Gastrocnemius medialis (tissue), 4 donors: ENCODE measurements around the gene IL17RB. TPM values are rescaled to one million over a fixed set of nuclear protein-coding genes. Genes with fewer than 3 reads are reported as not detected.

Experiments used
- ATAC-seq, 2 donors: fragments of 150-250 bp; one replicate each; pipeline ENCODE4 v1.9.1; 2016
- DNase-seq, 2 donors: peaks; one replicate each; pipeline ENCODE4 v3.0.0-alpha.2; 2019
- H3K27ac ChIP-seq, 4 donors: fragments of 200-600 bp; sonication (generic); 1 replicate in 1 of 4; 2 replicates in 3 of 4; pipeline ENCODE4 v1.5.1; 2016 to 2018; ENCODE audit warnings: mild to moderate bottlenecking in 2 of 4, moderate library complexity in 1 of 4
- H3K27me3 ChIP-seq, 3 donors: fragments of 200-600 bp; sonication (generic) in 2 of 3; 1 replicate in 1 of 3; 2 replicates in 2 of 3; pipeline versions ENCODE4 v1.5.1 to v1.6.0; 2016 to 2019; ENCODE audit warnings: mild to moderate bottlenecking in 1 of 3, moderate library complexity in 1 of 3
- H3K36me3 ChIP-seq, 2 donors: fragments of 200-600 bp; sonication (generic) in 1 of 2; one replicate each; pipeline ENCODE4 v1.5.1; 2017 to 2018
- H3K4me1 ChIP-seq, 2 donors: fragments of 200-600 bp; sonication (generic) in 1 of 2; one replicate each; pipeline ENCODE4 v1.5.1; 2016 to 2017; ENCODE audit warnings: mild to moderate bottlenecking in 2 of 2
- H3K4me3 ChIP-seq, 4 donors: fragments of 200-600 bp; sonication (generic) in 3 of 4; 1 replicate in 1 of 4; 2 replicates in 3 of 4; pipeline ENCODE4 v1.5.1; 2016 to 2019; ENCODE audit warnings: mild to moderate bottlenecking in 2 of 4
- H3K9me3 ChIP-seq, 3 donors: fragments of 200-600 bp; sonication (generic) in 2 of 3; 1 replicate in 1 of 3; 2 replicates in 2 of 3; pipeline ENCODE4 v1.5.1; 2016 to 2019
- POLR2A ChIP-seq, 2 donors: fragments of 450-650 bp; IDR thresholded peaks; one replicate each; pipeline ENCODE4 v1.6.1; 2017; ENCODE audit warnings: antibody characterized with exemption in 2 of 2, mild to moderate bottlenecking in 2 of 2, moderate library complexity in 2 of 2
- in situ Hi-C, 4 donors: fragments of 200-750 bp; cut with MboI; loops; one replicate each; pipeline versions ENCODE4 v1.15.0 to v1.8.0; 2017; ENCODE audit warnings: low sequenced_read_pairs in 4 of 4
- intact Hi-C: fragments of 100-400 bp; cut with DNase I; formaldehyde crosslinking; loops from one replicate; pipeline ENCODE4 v1.15.1; 2023; ENCODE audit warnings: low total_unique reads
- total RNA-seq, 4 donors: library from RNA; depleted of rRNA; stranded (reverse); fragments of >200 nt; gene quantifications; one replicate each; pipeline versions ENCODE4 v1.1.0 to v1.2.3, GENCODE V29; 2016
- TF ChIP-seq, protein P1 (sequence below), 5 experiments: fragments of 450-650 bp in 3 of 5; fragments of 200-600 bp in 2 of 5; sonication (generic) in 2 of 5; IDR thresholded peaks in 4 of 5; conservative IDR thresholded peaks in 1 of 5; 1 replicate in 4 of 5; 2 replicates in 1 of 5; pipeline ENCODE4 v1.5.1; 2016 to 2019; ENCODE audit warnings: antibody characterized with exemption in 5 of 5, mild to moderate bottlenecking in 3 of 5, moderate library complexity in 3 of 5

Gene IL17RB
- total RNA-seq, 4 donors from 2014 or later = 0.41 to 1.4 (median 0.79) TPM

DNA sequence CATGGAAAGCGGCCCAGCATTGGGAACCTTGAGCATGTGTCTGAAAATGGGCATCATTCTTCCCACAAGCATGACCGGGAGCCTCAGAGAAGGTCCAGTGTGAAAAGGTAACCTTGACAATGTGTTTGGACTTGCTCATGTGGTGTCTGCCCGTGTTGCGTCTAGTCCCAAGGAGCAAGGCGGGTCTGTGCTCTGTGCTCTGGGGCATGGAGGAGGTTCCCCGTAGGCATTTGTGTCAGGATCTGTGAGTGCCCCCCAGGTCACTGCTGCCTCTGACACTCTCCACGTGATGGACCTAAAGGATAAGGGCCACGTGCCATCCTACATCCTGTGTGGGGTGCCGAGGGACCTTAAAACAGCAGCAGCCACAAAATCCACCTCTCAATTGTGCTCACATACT lies 45.0 kb upstream of the IL17RB start:
- TF ChIP-seq POLR2A (IDR thresholded peaks at IDR 0.05) = no peak
- TF ChIP-seq, protein P1, sequence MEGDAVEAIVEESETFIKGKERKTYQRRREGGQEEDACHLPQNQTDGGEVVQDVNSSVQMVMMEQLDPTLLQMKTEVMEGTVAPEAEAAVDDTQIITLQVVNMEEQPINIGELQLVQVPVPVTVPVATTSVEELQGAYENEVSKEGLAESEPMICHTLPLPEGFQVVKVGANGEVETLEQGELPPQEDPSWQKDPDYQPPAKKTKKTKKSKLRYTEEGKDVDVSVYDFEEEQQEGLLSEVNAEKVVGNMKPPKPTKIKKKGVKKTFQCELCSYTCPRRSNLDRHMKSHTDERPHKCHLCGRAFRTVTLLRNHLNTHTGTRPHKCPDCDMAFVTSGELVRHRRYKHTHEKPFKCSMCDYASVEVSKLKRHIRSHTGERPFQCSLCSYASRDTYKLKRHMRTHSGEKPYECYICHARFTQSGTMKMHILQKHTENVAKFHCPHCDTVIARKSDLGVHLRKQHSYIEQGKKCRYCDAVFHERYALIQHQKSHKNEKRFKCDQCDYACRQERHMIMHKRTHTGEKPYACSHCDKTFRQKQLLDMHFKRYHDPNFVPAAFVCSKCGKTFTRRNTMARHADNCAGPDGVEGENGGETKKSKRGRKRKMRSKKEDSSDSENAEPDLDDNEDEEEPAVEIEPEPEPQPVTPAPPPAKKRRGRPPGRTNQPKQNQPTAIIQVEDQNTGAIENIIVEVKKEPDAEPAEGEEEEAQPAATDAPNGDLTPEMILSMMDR (IDR thresholded peaks at IDR 0.05 in 4 of 5, conservative IDR thresholded peaks at IDR 0.05 in 1 of 5) = no peak
- no peak overlapping the region for H3K4me3 ChIP-seq

DNA sequence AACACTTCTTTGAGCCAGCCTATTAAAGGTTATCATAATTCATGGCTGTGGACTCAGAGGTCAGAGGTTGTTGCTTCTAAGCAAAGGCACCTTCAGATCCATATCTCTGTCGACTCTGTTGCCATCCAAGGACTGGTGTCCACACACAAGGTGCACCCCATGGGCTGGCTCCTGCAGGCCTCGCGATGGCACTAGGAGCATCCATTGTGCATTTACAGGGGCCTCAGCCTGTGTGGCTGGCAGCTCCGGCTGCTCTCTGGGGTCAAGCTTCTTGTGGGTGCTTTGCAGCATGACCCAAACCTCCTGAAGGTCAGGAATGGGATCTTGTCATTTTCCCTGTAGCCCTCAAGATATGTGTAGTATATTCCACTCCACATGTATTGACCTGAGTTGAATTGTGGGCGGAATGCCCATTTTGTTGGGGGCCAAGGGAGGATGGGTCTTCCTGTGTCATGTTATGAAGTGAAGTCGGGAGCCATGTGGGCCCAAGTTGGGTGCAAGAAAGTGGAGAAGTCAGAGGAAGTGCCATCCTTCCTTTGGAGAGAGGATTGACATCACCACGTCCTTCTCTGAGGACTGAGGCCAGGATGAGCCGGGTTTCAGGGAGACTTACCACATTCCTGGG lies 44.0 kb upstream of the IL17RB start:
- in situ Hi-C loops = no loop called here
- DNase-seq = no peak
- H3K4me1 ChIP-seq = peaks cover 0 to 8% of the 10 kb centered on the region in 2 donors
- no peak overlapping the region for H3K27ac ChIP-seq
- no peaks in the 10 kb centered on the region for H3K27me3 ChIP-seq
- intact Hi-C loops = no loop called here
- TF ChIP-seq, protein P1 (IDR thresholded peaks at IDR 0.05 in 4 of 5, conservative IDR thresholded peaks at IDR 0.05 in 1 of 5) = no peak
- TF ChIP-seq POLR2A (IDR thresholded peaks at IDR 0.05) = no peak
- ATAC-seq = no peak
- H3K4me3 ChIP-seq = no peak overlapping the region
- H3K9me3 ChIP-seq = no peaks in the 10 kb centered on the region
- no peaks in the 10 kb centered on the region for H3K36me3 ChIP-seq

More for the DNA sequence above, 45.0 kb upstream of the IL17RB start:
- intact Hi-C loops (no loop called here), in situ Hi-C loops (no loop called here)
- ATAC-seq = no peak
- peaks cover 0 to 2% of the 10 kb centered on the region in 2 donors for H3K4me1 ChIP-seq
- no peak for DNase-seq
- no peak overlapping the region for H3K27ac ChIP-seq
- H3K36me3 ChIP-seq = no peaks in the 10 kb centered on the region
- H3K27me3 ChIP-seq = no peaks in the 10 kb centered on the region
- H3K9me3 ChIP-seq = no peaks in the 10 kb centered on the region

DNA sequence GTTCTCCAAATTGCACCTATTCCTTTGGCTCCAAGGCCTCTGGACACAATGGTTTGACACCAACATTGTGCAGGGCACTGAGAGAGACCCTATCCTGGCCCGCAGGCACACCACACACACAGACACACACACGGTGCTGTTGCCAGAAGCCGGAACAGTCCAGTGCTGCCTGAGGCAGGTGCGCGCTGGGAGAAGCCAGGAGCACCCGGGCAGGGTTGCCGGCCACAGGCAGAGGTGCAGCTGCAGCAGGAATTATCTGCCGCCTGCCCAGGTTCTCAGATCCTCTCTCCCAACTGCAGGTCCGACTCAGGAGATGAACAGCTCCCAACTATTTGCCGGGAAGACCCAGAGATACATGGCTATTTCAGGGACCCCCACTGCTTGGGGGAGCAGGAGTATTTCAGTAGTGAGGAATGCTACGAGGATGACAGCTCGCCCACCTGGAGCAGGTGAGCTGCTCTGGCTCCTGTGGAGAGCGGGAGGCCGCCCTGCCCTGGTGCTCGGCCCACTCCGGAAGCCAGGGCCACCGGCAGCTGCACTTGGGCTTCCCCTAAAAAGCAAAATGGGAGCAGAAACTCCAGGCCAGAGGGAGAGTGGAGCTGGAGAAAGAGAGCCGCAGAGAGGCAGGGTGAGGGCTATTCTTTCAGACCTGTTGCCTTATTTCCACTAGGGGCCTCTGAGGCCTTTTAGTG lies 43.1 kb upstream of the IL17RB start:
- intact Hi-C loops (no loop called here), in situ Hi-C loops (no loop called here)
- Histone ChIP-seq H3K4me1 (peaks cover 0 to 8% of the 10 kb centered on the region in 2 donors), H3K27ac (no peak overlapping the region), H3K4me3 (no peak overlapping the region), H3K27me3 (no peaks in the 10 kb centered on the region), H3K36me3 (no peaks in the 10 kb centered on the region), H3K9me3 (no peaks in the 10 kb centered on the region)
- TF ChIP-seq, protein P1 (IDR thresholded peaks at IDR 0.05 in 4 of 5, conservative IDR thresholded peaks at IDR 0.05 in 1 of 5) = no peak
- TF ChIP-seq POLR2A (IDR thresholded peaks at IDR 0.05) = no peak
- DNase-seq = no peak
- ATAC-seq = no peak

DNA sequence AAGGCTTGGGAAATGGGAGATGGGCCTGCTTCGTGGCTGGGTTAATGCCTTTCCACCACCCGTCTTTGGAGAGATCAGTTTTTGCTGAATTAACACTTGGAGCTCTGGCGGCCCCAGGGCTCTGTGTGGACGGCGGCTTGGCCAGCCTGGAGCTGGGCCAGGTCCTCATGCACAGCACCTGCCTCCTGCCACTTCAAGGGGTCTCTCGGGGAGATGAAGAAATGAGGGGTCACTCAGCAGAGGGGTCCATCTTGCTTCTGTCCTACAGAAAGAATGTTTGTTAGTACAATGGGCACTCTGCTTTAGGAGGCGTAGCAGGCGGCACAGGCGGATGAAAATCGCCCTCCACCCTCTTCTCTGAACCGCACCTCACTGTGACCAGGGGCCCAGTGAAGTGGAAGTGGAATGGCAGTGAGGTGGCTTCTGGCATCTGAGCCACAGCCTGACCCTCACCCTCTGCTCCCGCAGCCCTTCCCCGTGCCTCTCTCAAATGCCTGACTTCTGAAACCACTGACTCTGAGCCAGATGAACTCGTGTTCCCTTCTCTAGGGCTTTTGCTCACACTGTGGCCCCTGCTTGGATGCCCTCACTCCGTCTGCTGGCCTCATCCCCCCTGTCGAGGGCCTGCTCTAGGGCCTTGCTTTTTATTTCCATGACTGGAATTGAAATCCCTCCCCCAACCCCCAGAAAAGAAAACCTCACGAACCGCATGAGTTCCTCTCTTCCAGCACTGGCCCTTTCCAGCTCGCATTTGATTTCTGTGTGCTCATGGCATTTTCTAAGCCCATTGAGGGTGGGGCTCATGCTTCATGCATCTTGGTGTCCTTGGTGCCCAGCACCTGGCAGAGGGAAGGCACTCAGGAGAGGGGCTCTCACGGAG lies 42.3 kb upstream of the IL17RB start:
- TF ChIP-seq, protein P1 (IDR thresholded peaks at IDR 0.05 in 4 of 5, conservative IDR thresholded peaks at IDR 0.05 in 1 of 5) = no peak
- no peak for TF ChIP-seq POLR2A (IDR thresholded peaks at IDR 0.05)
- ATAC-seq = no peak
- in situ Hi-C loops = no loop called here
- DNase-seq = no peak
- intact Hi-C loops = no loop called here
- Histone ChIP-seq H3K36me3 (no peaks in the 10 kb centered on the region), H3K27ac (no peak overlapping the region), H3K4me3 (no peak overlapping the region), H3K4me1 (peaks cover 0 to 8% of the 10 kb centered on the region in 2 donors), H3K9me3 (no peaks in the 10 kb centered on the region), H3K27me3 (no peaks in the 10 kb centered on the region)
